Stimulated activated CD8-positive, alpha-beta memory T cell treated with anti-CD3 and anti-CD28 coated beads, Interleukin-7, amount 100 ng/mL, for 48 hours (primary cell): ENCODE results near the gene BIN2.
"Not testable (repeated sequence)": the region's sequence is repeated elsewhere in the genome, so short reads cannot be mapped to it uniquely, and the experiment has no call there.

ENCODE experiments used
- DNase-seq, 2 donors: peaks; one replicate each; pipeline ENCODE4 v3.0.0-alpha.2; 2020; ENCODE audit warnings: low read depth in 1 of 2; ENCODE audit errors: extremely low read depth in 1 of 2

BIN2 gene

GRCh38 chr12:51265024-51265423 is 59.0 kb downstream of the BIN2 start:
- no peak for DNase-seq

- DNase-seq = no peak
These were observed 59.7 kb downstream of the BIN2 start for GRCh38 chr12:51264297-51264696.

GRCh38 chr12:51263341-51263740 is 60.6 kb downstream of the BIN2 start:
- DNase-seq = no peak

GRCh38 chr12:51262758-51263177 is 61.2 kb downstream of the BIN2 start:
- DNase-seq = no peak

DNA sequence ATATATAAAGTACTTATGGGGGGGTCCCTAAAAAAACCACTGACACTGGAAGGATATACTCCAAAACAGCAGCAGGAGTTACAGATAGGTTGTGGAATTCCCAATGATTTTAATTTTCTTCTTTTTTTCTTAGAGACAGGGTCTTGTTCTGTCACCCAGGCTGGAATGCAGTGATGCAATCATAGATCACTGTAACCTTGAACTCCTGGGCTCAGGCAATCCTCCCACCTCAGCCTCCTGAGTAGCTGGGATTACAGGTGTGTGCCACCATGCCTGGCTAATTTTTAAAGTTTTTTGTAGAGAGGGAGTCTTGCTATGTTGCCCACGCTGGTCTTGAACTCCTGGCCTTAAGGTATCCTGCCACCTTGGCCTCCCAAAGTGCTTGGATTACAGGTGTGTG is 64.4 kb downstream of the BIN2 start:
- DNase-seq = not testable (repeated sequence)

GRCh38 chr12:51254536-51254935 is 69.4 kb downstream of the BIN2 start:
- DNase-seq = no peak

DNA sequence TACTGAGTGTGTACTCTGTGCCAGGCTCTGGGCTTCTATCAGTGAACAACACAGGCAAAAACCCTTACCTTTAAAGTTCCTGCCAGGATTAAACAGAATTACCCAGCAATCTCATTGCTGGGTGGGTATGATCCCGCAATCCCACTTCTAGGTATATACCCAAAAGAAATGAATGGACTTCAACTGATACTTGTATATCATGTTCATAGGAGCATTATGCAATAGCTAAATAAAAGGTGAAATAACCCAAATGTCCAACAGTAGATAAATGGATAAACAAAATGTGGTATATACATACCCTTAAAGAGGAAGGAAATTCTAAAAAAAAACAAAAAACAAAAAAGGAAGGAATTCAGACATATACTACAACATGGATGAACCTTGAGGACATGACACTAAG is 70.7 kb downstream of the BIN2 start:
- no peak for DNase-seq

- no peak for DNase-seq
These were observed 76.3 kb downstream of the BIN2 start for GRCh38 chr12:51247523-51248206.

GRCh38 chr12:51246254-51246853 is 77.6 kb downstream of the BIN2 start:
- DNase-seq = no peak

DNA sequence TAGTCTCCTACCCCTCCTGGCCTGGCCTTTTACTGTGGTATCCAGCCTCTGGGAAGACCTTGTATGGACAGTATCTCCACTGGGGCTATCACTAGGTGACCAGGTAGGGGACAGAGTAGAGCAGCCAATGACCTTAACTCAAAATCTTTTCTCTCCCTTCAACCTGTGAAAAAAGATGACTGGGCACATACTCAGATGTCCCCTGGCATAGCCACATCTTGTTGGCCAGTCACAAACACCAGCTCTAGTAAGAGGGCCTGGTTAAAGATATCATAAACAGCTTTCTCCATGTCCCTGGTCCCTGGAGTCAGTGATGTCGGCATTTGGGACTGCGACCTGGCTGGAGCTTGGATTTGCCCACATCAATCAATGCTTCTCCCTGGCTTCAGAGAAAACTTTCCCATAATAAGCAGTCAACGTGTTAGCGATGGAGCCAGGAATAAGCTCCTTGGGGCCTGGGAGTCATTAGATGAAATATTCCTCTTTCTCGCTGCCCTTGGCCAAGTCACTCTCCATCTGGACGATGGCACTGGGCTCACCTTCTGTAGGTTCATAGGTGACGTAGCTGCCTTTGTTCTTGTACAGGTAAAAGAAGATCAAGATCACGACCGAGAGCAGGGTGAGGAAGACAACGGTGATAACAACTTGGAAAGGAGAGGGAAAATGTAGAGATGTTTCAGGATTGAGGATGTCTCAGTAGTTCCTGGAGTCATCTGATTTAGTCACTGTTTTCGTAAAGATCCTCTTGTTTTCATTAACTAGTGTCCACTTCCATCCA is 78.3 kb downstream of the BIN2 start:
- no peak for DNase-seq

- no peak for DNase-seq
These were observed 79.7 kb downstream of the BIN2 start for GRCh38 chr12:51244269-51244668.

DNA sequence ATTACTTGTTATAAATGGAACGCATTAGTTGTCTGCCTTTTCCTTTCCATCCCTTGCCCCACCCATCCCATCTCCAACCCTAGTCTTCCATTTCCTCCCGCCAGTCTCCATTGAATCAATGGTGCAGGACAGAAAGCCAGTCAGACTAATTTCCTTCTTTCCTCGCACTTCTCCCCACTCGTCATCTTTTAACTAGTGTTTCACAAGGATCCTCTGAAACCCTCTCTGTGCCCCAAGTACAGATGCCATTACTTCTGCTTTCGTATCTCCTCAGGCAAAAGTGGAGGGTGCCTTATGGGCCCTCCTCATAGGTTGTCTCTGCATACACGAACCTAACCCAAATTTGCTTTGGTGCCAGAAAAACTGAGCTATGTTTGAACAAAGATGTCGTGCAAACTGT is 81.1 kb downstream of the BIN2 start:
- no peak for DNase-seq

DNA sequence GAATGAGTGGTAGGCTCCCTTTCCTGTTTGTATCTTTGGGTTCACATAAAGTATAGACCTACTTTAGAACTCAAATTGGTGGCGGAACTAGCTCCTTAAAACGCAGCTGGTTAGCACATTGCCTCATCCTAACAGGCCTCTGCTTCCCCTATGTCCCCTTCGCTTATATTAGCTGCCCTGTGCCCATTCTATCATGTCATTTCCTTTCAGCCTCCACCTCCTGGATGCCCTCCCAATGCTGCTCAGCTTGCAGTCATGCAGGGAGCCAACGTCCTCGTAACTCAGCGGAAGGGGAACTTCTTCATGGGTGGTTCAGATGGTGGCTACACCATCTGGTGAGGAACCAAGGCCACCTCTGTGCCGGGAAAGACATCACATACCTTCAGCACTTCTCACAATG is 81.9 kb downstream of the BIN2 start:
- no peak for DNase-seq

GRCh38 chr12:51240971-51241370 is 83.0 kb downstream of the BIN2 start:
- no peak for DNase-seq

GRCh38 chr12:51238510-51239334 is 85.3 kb downstream of the BIN2 start, which contains the start of gene DAZAP2:
Gene DAZAP2 (plus strand): TSS chr12:51238826. CDS start chr12:51238908, 82 bp downstream.
- peak; percentile 87 to 93 for DNase-seq

DNA sequence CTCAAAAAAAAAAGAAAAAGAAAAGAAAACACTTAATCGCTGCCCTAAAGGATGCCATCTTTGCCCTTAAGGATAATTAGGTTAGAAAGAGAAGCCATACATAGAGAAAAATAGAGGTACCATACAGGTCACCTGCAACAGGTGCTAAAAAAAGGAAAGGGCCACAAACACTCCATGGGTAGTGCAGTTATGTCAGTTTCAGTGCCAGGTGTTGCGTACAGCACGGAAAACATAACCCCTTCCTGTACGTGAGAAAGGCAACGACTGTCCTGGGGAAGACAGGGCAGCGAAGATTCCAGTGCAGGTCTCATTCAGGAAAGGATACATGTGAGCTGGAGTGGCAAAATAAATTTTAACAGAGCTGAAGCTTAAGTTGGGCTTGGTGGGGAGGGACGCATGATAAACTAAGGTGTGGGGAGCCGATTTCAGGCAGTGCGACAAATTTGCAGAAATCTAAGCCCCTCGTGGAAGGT is 85.9 kb downstream of the BIN2 start:
- DNase-seq = no peak

DNA sequence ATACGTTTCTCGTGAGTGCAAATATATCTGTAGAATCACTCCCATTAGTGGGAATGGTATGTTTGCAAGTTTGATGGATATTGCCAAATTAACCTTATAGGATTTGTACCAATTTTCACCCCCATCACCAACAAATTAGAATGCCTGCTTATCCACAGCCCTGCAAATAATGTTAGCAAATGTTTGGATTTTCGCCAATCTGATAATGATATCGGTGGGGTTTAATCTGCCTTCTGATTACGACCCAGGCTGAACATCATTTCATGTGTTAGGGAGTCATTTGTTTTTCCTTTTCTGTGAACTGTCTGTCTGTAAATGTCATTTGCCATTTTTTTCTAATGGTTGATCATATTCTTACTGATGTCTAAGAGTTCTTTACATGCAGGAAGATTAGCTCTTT is 89.4 kb downstream of the BIN2 start:
- DNase-seq = no peak

DNA sequence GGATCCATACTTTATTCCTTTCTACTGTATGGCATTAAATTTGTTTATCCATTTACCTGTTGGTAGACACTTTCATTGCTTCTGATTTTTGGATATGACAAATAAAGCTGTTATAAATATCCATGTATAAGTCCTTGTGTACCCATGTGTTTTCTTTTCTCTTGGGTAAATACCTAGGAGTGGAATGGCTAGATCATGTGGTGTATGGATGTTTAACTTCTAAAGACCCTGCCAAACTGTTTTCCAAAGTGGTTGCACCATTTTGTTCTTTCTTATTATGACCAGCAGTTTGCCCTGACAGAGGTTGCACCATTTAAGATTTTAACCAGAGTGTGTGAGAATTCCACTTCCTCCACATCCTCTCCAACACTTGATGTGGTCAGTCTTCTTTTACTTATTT is 91.3 kb downstream of the BIN2 start:
- DNase-seq = no peak
